HCT116 (cell line): ENCODE measurements around the gene RASSF6.

Experiments
- ELF1 ChIP-seq: IDR thresholded peaks from 2 replicates; pipeline ENCODE4 v1.6.1; 2012; ENCODE audit warnings: low read depth, borderline replicate concordance
- EZH2phosphoT487 ChIP-seq: fragments of 200-600 bp; IDR thresholded peaks from 2 replicates; pipeline ENCODE4 v1.6.1; 2018; ENCODE audit warnings: antibody characterized with exemption, borderline replicate concordance
- JUND ChIP-seq: IDR thresholded peaks from 2 replicates; pipeline ENCODE4 v1.6.1; 2012
- POLR2A ChIP-seq: IDR thresholded peaks from 2 replicates; pipeline ENCODE4 v1.7.0; 2011; ENCODE audit warnings: borderline replicate concordance; ENCODE audit not compliant: insufficient read depth, insufficient read length; ENCODE audit errors: extremely low read depth
- SRF ChIP-seq: IDR thresholded peaks from 2 replicates; pipeline ENCODE4 v1.6.1; 2012; ENCODE audit warnings: low read depth

DNA sequence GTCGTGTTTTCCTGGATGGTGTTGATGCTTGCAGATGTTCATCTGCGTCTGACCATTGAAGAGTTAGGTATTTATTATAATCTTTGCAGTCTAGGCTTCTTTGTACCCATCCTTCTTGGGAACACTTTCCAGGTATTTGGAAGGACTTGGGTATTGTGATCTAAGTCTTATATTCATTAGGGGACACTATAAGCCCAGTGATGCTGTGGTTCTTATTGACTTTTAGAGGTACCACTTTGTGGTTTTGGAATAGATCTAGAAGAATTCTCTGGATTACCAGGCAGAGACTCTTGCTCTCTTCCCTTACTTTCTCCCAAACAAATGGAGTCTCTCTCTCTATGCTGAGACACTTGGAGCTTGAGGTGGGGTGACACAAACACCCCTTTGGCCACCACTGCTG lies 97.1 kb downstream of the RASSF6 start:
- no peak for TF ChIP-seq POLR2A
- no peak for TF ChIP-seq EZH2phosphoT487
- no peak for TF ChIP-seq ELF1
- no peak for TF ChIP-seq JUND
- no peak for TF ChIP-seq SRF
